HG03045 (cell line): ENCODE results near the gene KIAA1671.
A peak's percentile ranks its signal among the peaks of the same experiment; 100 is the strongest.

ENCODE experiments used
- ATAC-seq: cut with Tn5 transposase; IDR thresholded peaks from one replicate; pipeline ENCODE4 v1.9.1; 2021; ENCODE audit warnings: mild to moderate bottlenecking, moderate library complexity; ENCODE audit not compliant: unreplicated experiment

KIAA1671 gene

GRCh38 chr22:24950272-24950902 is 2.1 kb upstream of the KIAA1671 start:
- ATAC-seq: no peak

GRCh38 chr22:24952837-24953383 is 394 bp downstream of the KIAA1671 start:
- peak; percentile 12 for ATAC-seq

- no peak for ATAC-seq
These were observed 1.0 kb downstream of the KIAA1671 start for GRCh38 chr22:24953384-24954113.

- ATAC-seq: no peak
These were observed 1.6 kb downstream of the KIAA1671 start for GRCh38 chr22:24954114-24954463.

GRCh38 chr22:24954856-24955255 is 2.3 kb downstream of the KIAA1671 start:
- ATAC-seq: no peak

GRCh38 chr22:24957043-24957442 is 4.5 kb downstream of the KIAA1671 start:
- no peak for ATAC-seq

GRCh38 chr22:24961217-24961844 is 8.8 kb downstream of the KIAA1671 start:
- no peak for ATAC-seq

- ATAC-seq: no peak
These were observed 9.6 kb downstream of the KIAA1671 start for GRCh38 chr22:24962094-24962493.

- ATAC-seq: no peak
These were observed 10.3 kb downstream of the KIAA1671 start for GRCh38 chr22:24962835-24963234.

GRCh38 chr22:24964441-24964840 is 11.9 kb downstream of the KIAA1671 start:
- no peak for ATAC-seq

GRCh38 chr22:24965822-24966626 is 13.5 kb downstream of the KIAA1671 start:
- ATAC-seq: no peak

- no peak for ATAC-seq
These were observed 15.6 kb downstream of the KIAA1671 start for GRCh38 chr22:24968066-24968561.

GRCh38 chr22:24969560-24970301 is 17.2 kb downstream of the KIAA1671 start:
- no peak for ATAC-seq

- ATAC-seq: no peak
These were observed 19.9 kb downstream of the KIAA1671 start for GRCh38 chr22:24972369-24972768.

- no peak for ATAC-seq
These were observed 21.4 kb downstream of the KIAA1671 start for GRCh38 chr22:24973872-24974271.

- no peak for ATAC-seq
These were observed 22.7 kb downstream of the KIAA1671 start for GRCh38 chr22:24975125-24975640.

- no peak for ATAC-seq
These were observed 23.4 kb downstream of the KIAA1671 start for GRCh38 chr22:24975813-24976341.

- ATAC-seq: no peak
These were observed 24.1 kb downstream of the KIAA1671 start for GRCh38 chr22:24976442-24977218.
